ENCODE results near the gene U2AF2.
"Not testable (repeated sequence)": the region's sequence is repeated elsewhere in the genome, so short reads cannot be mapped to it uniquely, and the experiment has no call there.

Gene U2AF2

DNA sequence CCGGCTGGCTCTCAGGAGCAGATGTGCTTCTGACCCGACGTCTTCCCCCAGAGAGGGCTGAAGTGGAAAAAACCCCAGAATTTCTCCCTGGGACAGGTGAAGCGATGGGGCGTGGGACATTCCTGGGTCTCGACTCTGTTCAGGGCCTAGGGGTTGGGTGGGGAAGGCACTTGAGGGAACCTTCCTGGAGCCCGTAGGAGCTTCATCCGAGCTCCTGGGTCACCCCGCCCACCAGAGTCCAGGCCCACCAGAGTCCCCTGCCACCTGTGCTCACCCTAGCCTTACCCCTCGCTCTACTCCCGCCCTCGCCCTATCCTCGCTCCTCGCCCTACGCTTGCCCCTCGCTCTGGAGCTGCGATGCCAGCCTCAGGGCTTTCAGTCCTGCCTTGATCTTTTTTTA, 43.4 kb downstream of the U2AF2 start:
- no peak for DNase-seq (ENCODE audit: low read depth, low spot score)
- no peak overlapping the region for H3K27ac ChIP-seq

DNA sequence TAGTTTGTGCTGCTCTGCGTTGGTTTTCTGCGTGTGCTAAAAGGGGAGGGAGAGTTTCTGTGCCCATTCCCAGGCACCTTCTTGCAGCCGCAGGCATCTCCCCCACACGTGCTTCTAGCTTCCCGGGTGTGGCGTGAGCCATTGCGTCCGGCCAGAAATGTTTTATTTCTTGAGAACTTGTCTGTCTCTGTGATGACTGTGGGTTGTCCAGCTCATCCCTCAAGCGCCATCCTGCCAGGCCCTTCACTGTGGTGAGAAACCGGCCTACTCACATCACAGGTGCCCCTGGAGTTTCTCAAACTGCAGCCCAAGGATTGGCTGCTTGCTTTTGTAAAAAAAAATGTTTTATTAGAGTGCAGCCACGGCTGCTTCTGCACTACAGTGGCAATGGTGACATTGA, 44.4 kb downstream of the U2AF2 start:
- no peak overlapping the region for H3K27ac ChIP-seq
- DNase-seq (ENCODE audit: low read depth, low spot score) = no peak

DNA sequence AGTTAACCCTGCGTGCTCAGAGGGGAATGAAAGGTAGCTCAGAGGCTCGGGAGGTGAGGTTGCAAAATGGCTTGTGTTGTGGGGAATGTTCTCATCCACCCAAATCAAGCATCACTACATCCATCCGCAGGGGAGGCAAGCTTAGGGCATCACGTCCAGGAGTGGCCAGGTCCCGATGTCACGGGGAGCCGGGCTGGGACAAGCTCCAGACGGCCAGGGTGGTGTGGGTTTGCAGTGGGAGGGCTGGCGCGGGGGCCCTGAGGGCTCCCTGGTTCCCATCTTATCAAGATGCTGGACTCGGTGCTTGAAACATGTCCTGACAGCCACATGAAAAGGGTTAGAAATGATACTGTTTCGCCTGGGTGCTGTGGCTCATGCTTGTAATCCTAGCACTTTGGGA, 46.0 kb downstream of the U2AF2 start:
- no peak overlapping the region for H3K27ac ChIP-seq
- DNase-seq (ENCODE audit: low read depth, low spot score) = no peak

DNA sequence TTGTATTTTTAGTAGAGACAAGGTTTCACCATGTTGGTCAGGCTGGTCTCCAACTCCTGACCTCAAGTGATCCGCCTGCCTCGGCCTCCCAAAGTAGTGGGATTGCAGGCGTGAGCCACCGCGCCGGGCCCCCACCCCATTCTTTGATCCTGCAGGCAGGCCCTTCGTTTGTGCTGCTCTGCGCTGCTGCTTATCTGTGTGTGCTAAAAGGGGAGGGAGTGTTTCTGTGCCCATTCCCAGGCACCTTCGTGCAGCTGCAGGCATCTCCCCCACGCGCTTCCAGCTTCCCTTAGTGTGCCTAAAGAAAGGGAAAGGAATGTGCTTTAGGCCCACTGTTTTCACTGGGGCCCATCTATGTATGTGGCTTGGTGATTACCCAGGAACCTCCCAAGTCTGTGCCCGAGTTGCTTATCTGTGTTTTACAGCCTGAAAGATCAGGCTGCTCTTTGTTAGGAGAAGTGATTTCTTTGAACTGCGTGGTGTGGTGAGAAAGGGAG, 47.3 kb downstream of the U2AF2 start:
- no peak overlapping the region for H3K27ac ChIP-seq
- no peak for DNase-seq (ENCODE audit: low read depth, low spot score)

DNA sequence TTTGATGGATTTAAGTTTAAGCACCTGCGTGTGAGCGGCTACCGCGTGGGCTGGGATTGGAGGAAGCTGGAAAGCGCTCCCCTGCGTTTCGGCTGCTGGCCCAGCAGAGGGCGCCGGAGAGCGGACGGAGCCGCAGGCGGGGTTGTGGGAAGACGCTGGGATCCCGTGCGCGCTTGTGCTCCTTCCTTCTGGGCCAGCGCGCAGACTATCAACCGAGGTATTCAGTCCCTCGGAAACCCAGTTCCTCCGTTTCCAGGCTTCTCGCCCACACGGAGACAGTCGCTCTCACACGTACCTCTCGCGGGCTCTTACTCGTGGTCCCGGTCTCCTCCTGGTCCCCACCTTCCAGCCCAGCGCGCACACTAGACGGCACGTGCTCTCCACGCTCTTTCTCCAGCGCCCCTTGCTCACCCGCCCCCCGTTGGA, 49.0 kb downstream of the U2AF2 start:
- no peak for DNase-seq (ENCODE audit: low read depth, low spot score)
- H3K27ac ChIP-seq = no peak overlapping the region

DNA sequence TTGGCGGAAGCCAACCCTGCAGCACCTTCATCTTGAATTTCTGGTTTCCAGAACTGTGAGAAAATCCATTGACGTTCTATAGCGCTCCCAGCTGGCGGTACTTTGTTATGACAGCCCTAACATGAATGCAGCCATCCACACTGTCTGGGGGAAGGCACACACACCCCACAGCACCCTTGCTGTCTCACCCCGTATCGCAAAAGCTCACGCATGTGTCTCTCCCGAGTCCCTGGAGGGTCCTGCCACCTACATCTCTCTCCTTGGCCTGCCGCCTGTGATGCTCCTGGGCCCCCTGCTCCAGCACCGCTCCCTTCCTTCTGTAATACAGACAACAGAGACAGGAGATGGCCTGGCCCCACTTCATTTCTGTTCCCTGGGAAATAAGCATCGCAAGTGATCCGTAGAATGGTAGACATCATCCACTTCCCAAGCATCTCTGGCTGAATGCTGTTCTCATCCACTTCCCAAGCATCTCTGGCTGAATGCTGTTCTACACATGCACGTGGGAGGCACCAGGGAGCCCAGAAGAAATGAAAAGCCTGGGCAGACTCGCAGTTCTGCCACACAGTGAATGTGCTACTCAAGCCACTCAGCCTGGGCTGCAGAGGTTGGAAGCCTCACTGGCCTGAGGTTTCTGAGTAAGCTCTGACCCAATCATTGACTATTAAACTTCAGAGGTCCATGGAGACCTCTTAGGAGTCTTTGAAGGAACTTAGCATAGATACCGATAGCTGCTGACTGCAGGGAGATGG, 49.8 kb downstream of the U2AF2 start:
- H3K27ac ChIP-seq = no peak overlapping the region
- DNase-seq (ENCODE audit: low read depth, low spot score) = no peak

DNA sequence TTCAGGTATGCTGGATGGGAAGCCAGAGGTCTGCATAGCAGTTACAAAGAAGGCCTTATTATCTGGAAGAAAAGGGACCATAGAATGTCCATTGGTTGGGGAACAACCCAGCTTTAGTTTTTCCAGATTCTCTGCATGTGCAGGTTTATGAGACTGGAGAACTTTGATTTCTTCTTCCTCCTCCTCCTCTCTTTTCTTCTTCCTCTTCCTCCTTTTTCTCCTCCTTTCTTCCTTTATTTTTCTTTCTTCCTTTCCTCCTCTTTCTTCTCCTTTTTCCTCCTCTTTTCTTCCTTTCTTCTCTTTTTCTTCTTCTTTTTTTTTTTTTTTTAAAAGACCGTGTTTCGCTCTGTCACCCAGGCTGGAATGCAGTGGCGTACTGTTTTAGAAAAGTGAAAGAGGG, 51.1 kb downstream of the U2AF2 start:
- DNase-seq (ENCODE audit: low read depth, low spot score) = no peak
- H3K27ac ChIP-seq = no peak overlapping the region

DNA sequence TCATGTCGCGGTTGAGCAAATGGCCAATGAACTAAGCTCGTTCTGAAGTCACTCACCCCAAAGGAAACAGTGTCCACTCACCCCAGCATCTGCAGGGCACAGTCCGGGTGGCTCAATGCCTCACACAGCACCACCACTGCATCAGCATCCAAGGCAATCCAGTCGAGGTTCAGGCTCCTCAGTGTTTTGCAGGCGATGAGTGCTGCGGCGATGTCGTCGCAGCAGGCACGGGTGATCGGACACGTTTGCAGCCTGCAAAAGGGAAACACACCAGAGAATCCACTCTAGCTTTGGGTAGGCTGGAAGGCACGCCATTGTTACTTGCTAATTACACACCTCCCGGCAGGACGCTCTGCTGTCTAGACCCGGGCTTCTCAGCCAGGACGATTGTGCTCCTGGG, 56.9 kb downstream of the U2AF2 start:
- DNase-seq (ENCODE audit: low read depth, low spot score) = no peak
- H3K27ac ChIP-seq = no peak overlapping the region

DNA sequence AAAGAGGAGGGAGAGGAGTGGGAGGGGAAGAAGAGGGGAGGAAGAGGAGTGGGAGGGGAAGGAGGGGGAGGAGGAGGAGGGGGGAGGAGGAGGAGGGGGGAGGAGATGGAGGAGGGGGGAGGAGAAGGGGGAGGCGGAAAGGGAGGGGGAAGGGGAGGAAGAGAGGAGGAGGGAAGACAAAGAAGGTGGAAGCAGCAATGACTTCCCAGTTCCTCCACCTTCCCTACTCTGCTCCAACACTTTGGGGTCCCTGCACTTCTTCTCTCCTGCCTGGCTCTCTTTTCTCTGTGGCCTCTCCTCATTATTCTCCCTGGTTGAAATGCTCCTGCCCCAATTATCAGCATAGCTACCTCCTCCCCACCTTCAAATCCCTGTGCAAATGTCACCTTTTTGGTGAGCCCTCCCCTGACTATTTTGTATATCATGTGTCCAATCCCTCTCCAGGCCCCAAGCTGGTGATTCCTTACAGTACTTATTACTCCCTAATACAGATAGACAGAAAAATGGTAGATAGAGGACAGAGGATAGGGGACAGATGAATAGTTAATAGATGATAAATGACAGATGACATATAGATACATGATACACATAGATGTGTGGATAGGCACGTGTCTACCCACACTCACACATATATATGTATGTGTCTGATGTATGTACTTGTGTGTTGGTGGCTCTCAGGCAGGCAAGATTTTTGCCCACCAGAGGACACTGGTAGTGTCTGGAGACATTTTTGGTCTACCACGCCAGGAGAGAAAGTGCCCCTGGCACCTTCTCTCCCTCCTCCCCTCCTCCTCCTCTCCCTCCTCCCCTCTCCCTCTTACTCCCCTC, 58.2 kb downstream of the U2AF2 start:
- no peak overlapping the region for H3K27ac ChIP-seq
- no peak for DNase-seq (ENCODE audit: low read depth, low spot score)

DNA sequence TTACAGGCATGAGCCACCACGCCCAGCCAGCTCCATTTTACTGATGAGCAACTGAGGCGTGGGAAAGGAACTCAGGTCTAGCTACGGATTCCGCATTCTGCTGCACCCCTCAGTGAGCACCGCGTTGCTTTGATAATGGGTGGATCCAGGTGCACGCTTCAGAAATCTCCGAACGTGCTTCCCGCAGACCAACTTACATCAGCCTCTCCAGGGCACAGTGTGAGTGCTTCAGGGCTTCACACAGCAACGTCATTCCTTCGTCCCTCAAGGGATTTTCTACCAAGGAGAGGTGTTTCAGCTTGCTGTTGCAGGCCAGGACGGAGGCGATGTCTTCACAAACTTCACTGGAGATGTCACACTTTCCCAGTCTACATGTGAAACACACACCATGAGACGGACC, 61.7 kb downstream of the U2AF2 start:
- DNase-seq (ENCODE audit: low read depth, low spot score) = no peak
- H3K27ac ChIP-seq = no peak overlapping the region

DNA sequence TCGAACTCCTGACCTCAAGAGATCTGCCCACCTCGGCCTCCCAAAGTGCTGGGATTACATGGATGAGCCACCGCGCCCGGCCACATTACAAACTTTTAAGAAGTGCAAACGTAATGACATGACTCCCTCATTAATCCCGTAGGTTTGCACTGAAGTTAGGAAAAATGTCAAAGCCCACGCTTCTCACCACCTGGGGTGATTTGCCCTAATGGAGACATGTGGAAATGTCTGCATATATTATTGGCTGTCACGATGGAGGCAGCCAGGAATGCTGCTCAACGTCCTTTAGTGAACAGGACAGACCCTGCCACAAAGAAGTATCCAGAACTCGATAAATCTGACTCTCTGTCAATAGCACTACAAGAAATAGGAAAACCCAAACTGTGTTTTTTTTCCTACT, 62.4 kb downstream of the U2AF2 start:
- H3K27ac ChIP-seq = no peak overlapping the region

DNA sequence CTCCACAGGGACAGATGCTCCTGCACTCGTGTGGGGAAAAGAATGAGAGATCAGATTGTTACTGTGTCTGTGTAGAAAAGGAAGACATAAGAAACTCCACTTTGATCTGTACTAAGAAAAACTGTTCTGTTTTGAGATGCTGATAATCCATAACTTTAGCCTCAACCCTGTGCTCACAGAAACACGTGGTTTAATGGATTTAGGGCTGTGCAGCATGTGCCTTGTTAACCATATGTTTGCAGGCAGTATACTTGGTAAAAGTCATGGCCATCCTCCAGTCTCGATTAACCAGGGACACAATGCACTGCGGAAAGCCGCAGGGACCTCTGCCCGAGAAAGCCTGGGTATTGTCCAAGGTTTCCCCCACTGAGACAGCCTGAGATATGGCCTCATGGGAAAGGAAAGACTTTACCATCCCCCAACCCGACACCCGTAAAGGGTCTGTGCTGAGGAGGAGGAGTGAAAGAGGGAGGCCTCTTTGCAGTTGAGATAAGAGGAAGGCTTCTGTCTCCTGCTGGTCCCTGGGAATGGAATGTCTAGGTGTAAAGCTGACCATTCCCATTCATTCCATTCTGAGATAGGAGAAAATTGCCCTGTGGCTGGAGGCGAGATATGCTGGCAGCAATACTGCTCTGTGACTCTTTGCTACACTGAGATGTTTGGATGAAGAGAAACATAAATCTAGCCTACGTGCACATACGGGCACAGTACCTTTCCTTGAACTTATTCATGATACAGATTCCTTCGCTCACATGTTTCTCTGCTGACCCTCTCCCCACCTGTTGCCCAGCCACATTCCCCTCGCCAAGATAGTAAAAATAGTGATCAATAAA, 63.3 kb downstream of the U2AF2 start:
- DNase-seq (ENCODE audit: low read depth, low spot score); H3K27ac ChIP-seq: not testable (repeated sequence)

More for the DNA sequence above, 62.4 kb downstream of the U2AF2 start:
- DNase-seq (ENCODE audit: low read depth, low spot score) = no peak

DNA sequence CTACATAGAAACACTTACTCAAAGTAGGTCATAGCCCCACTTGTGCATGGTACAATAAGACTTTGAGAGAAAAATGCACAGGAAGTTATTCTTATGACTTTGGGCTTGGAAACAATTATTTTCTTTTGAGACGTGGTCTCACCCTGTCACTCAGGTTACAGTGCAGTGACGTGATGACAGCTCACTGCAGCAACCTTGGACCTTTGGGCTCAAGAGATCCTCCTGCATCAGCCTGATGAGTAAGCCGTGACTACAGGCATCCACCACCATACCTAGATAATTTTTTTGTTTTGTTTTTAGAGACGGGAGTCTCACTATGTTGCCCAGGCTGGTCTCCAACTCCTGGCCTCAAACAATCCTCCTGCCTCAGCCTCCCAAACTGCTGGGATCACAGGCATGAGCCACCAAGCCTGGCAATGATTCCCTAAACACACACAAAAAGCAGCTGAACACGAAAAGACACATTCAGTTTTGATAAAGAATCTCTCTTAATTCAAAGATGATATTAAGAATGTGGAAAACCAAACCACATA, 65.4 kb downstream of the U2AF2 start:
- no peak for DNase-seq (ENCODE audit: low read depth, low spot score)
- H3K27ac ChIP-seq = no peak overlapping the region

DNA sequence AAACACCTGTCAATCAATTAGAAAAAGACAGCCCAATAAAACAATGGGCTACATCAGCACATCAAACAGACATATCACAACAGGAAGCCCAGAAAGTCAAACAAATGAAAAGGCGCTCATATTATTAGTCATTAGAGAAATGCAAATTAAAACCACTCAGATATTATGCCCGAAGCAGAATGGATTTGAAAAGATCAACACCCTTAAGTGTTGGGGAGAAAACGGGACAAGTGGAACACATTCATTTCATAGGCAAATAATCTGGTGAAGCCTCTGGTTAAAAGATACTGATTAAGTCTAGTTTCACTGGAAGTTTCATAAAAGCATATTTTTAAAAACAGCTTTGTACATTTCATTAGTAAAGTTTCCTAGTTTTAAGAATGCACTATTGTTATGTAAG, 66.0 kb downstream of the U2AF2 start:
- no peak for DNase-seq (ENCODE audit: low read depth, low spot score)
- no peak overlapping the region for H3K27ac ChIP-seq

DNA sequence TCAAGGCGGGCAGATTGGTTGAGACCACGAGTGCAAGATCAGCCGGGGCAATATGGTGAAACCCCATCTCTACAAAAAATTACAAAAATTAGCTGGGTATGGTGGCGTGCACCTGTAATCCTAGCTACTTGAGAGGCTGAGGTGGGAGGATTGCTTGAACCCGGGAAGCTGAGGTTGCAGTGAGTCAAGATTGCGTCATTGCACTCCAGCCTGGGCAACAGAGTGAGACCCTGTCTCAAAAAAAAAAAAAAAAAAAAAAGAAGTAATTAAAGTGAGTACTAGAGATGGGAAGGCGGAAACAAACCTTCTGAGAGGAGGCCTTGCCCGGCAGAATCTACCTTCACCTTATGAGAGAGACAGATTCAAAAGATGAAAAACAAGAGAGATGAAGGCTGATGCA, 68.7 kb downstream of the U2AF2 start:
- no peak overlapping the region for H3K27ac ChIP-seq
- no peak for DNase-seq (ENCODE audit: low read depth, low spot score)
